HepG2 (cell line): ENCODE data around the gene ITGA2. TPM values are rescaled to one million over a fixed set of nuclear protein-coding genes. Genes with fewer than 3 reads are reported as not detected.

Experiments
- ATAC-seq: fragments of 200-7000 bp; cut with Tn5 transposase; 3 replicates; pipeline ENCODE4 v1.9.1; 2020; ENCODE audit warnings: mild to moderate bottlenecking, moderate library complexity
- BruUV-seq: library from RNA; stranded (reverse); fragments of 400-500 nt; replicated peaks from 2 replicates; lab custom pipeline; 2021; lab: Mats Ljungman, UMichigan
- CTCF ChIA-PET: fragments of 300-600 bp; formaldehyde crosslinking; extraction: SDS; loops from one replicate; lab custom pipeline; 2021; ENCODE audit warnings: low total read pairs, inconsistent platforms, low intra/inter-chr PET ratio; lab: Yijun Ruan, JAX
- POLR2A ChIA-PET: fragments of 350-600 bp; sonication (Branson Sonifier 250); formaldehyde crosslinking; loops from one replicate; lab custom pipeline; 2020; ENCODE audit warnings: antibody characterized with exemption, inconsistent platforms; lab: Yijun Ruan, JAX
- DNase-seq: peaks from one replicate; pipeline ENCODE4 v3.0.0-alpha.2; 2015; ENCODE audit warnings: low spot score
- FAIRE-seq: peaks from 3 replicates; lab custom pipeline; 2011; peaks lifted over from hg19 to GRCh38; lab: Jason Lieb, UNC
- H2AFZ ChIP-seq: one replicate; pipeline ENCODE4 v1.6.1; 2011; ENCODE audit warnings: low read length, inconsistent platforms
- H3K27ac ChIP-seq: fragments of 300-600 bp; 3 replicates; pipeline ENCODE4 v1.8.0; 2011; ENCODE audit warnings: mixed run types, mild to moderate bottlenecking, mixed read lengths, low read length, inconsistent platforms; ENCODE audit not compliant: insufficient read depth; ENCODE audit errors: extremely low read length
- H3K27me3 ChIP-seq, 2 experiments: fragments of 200-600 bp in 1 of 2; 2 replicates in 1 of 2; 3 replicates in 1 of 2; pipeline versions ENCODE4 v1.6.0 to v1.8.0; 2011; ENCODE audit warnings: low read length in 2 of 2, mild to moderate bottlenecking in 2 of 2, moderate library complexity in 2 of 2, inconsistent platforms in 1 of 2; ENCODE audit not compliant: insufficient read depth in 2 of 2, control insufficient read depth in 1 of 2
- H3K36me3 ChIP-seq, 2 experiments: fragments of 200-600 bp in 1 of 2; replicated peaks in 1 of 2; 2 replicates in 1 of 2; 3 replicates in 1 of 2; pipeline versions ENCODE4 v1.5.1 to v1.8.0; 2011; ENCODE audit warnings: low read length in 2 of 2, inconsistent platforms in 1 of 2; ENCODE audit not compliant: insufficient read depth in 2 of 2, control insufficient read depth in 1 of 2
- H3K4me1 ChIP-seq: 2 replicates; pipeline ENCODE4 v1.5.1; 2012; ENCODE audit warnings: low read length, inconsistent platforms; ENCODE audit not compliant: insufficient read depth
- H3K4me2 ChIP-seq: 2 replicates; pipeline ENCODE4 v1.6.0; 2011; ENCODE audit warnings: low read depth, low read length, inconsistent platforms
- H3K4me3 ChIP-seq, 3 experiments: fragments of 200-600 bp in 1 of 3; sonication (generic), shearing (Covaris generic) in 1 of 3; replicated peaks in 1 of 3; 2 replicates each; pipeline ENCODE4 v1.5.1; 2011 to 2016; ENCODE audit warnings: low read length in 3 of 3, inconsistent platforms in 2 of 3, low read depth in 2 of 3, mild to moderate bottlenecking in 2 of 3, control low read depth in 1 of 3, mixed read lengths in 1 of 3; ENCODE audit not compliant: insufficient read depth in 1 of 3
- H3K79me2 ChIP-seq: one replicate; pipeline ENCODE4 v1.6.1; 2011; ENCODE audit warnings: low read length, inconsistent platforms; ENCODE audit not compliant: insufficient read depth
- H3K9ac ChIP-seq: 2 replicates; pipeline ENCODE4 v1.6.0; 2011; ENCODE audit warnings: mild to moderate bottlenecking, low read depth, low read length, inconsistent platforms; ENCODE audit not compliant: insufficient read depth
- H3K9me3 ChIP-seq: 2 replicates; pipeline ENCODE4 v1.5.1; 2012; ENCODE audit warnings: mild to moderate bottlenecking, low read length
- H4K20me1 ChIP-seq: 2 replicates; pipeline ENCODE4 v1.6.0; 2011; ENCODE audit warnings: inconsistent platforms, mild to moderate bottlenecking, low read length, moderate library complexity; ENCODE audit not compliant: insufficient read depth
- ATM ChIP-seq: fragments of 450-650 bp; IDR thresholded peaks from 2 replicates; pipeline ENCODE4 v1.7.1; 2017; ENCODE audit warnings: mild to moderate bottlenecking, borderline replicate concordance
- FOXC1 ChIP-seq: sonication (generic); formaldehyde crosslinking; IDR thresholded peaks from 2 replicates; pipeline ENCODE4 v1.8.0; 2022; ENCODE audit warnings: mild to moderate bottlenecking, missing genetic modification reagents, borderline replicate concordance
- HMG20B ChIP-seq: conservative IDR thresholded peaks from 2 replicates; pipeline ENCODE4 v1.6.1; 2016; ENCODE audit warnings: missing genetic modification reagents, missing compliant biosample characterization
- HOXA7 ChIP-seq: sonication (generic); formaldehyde crosslinking; IDR thresholded peaks from 2 replicates; pipeline ENCODE4 v1.8.1; 2022; ENCODE audit warnings: mild to moderate bottlenecking, missing genetic modification reagents, moderate library complexity
- KDM3A ChIP-seq: IDR thresholded peaks from 2 replicates; pipeline ENCODE4 v1.6.1; 2018; ENCODE audit warnings: low read depth, missing compliant biosample characterization
- MTF1 ChIP-seq: sonication (generic); formaldehyde crosslinking; IDR thresholded peaks from 2 replicates; pipeline ENCODE4 v1.5.0; 2020; ENCODE audit warnings: missing genetic modification reagents
- PHF21A ChIP-seq: sonication (generic); formaldehyde crosslinking; IDR thresholded peaks from 2 replicates; pipeline ENCODE4 v1.5.0; 2020; ENCODE audit warnings: mild to moderate bottlenecking, missing genetic modification reagents
- TRIM24 ChIP-seq: sonication (generic); formaldehyde crosslinking; IDR thresholded peaks from 2 replicates; pipeline ENCODE4 v1.8.0; 2022; ENCODE audit warnings: mild to moderate bottlenecking, missing genetic modification reagents
- XBP1 ChIP-seq: sonication (generic); formaldehyde crosslinking; IDR thresholded peaks from 2 replicates; pipeline ENCODE4 v1.5.0; 2020; ENCODE audit warnings: missing genetic modification reagents
- ZNF142 ChIP-seq: sonication (generic); formaldehyde crosslinking; IDR thresholded peaks from 2 replicates; pipeline ENCODE4 v1.4.0; 2020; ENCODE audit warnings: missing genetic modification reagents
- WGBS: methylation state at CpG from one replicate; pipeline ENCODE4 v1.1.6; 2017; ENCODE audit warnings: low lambda C conversion rate; 5-methylcytosine and 5-hydroxymethylcytosine counted together
- in situ Hi-C: cut with HindIII; loops from 2 replicates; pipeline ENCODE4 v1.10.0; 2017; ENCODE audit warnings: low pct_unique_long_range_greater_than_20kb; ENCODE audit not compliant: extremely low pct_ligation_motif_present
- intact Hi-C: fragments of 100-400 bp; cut with micrococcal nuclease; formaldehyde crosslinking; loops from one replicate; pipeline ENCODE4 v1.10.0; 2022; ENCODE audit not compliant: unreplicated experiment
- polyA plus RNA-seq, 8 experiments: library from polyadenylated mRNA; depleted of rRNA in 3 of 8; stranded (reverse) in 7 of 8; unstranded in 1 of 8; fragments of >200 nt; fragmentation: Illumina TruSeq in 4 of 8; extraction: Trizol in 4 of 8; gene quantifications; 2 replicates each; pipeline versions ENCODE4 v1.2.1 to v1.2.3, GENCODE V29; 2011 to 2016; ENCODE audit warnings: low read depth in 4 of 8, missing spikeins in 1 of 8, mixed read lengths in 1 of 8; ENCODE audit not compliant: insufficient read depth in 1 of 8
- total RNA-seq, 5 experiments: library from RNA; depleted of rRNA; stranded (reverse); fragments of >200 nt; fragmentation: Illumina TruSeq; extraction: Trizol; gene quantifications; 2 replicates each; pipeline ENCODE4 v1.2.3, GENCODE V29; 2016; ENCODE audit warnings: low read depth in 1 of 5
- TF ChIP-seq, protein P1 (sequence below): sonication (generic); formaldehyde crosslinking; IDR thresholded peaks from 2 replicates; pipeline ENCODE4 v1.4.0; 2020; ENCODE audit warnings: missing genetic modification reagents
- TF ChIP-seq, protein P2 (sequence below): sonication (generic); formaldehyde crosslinking; IDR thresholded peaks from 2 replicates; pipeline ENCODE4 v1.9.0; 2021; ENCODE audit warnings: missing genetic modification reagents, borderline replicate concordance

The ITGA2 gene
- total and polyA plus RNA-seq, 2 of the 13 experiments (the other 11 are each of a cell fraction or from before 2014, with no cell fraction given): 15.8 to 58.3 TPM

- Histone ChIP-seq H3K9me3 (no peaks in the 10 kb centered on the region), H3K4me1 (peaks cover 9% of the 10 kb centered on the region), H3K27ac (no peak overlapping the region), H3K4me2 (no peak overlapping the region), H3K4me3 (no peak overlapping the region), H3K27me3 (no peaks in the 10 kb centered on the region), H3K9ac (no peak overlapping the region), H2AFZ (no peak overlapping the region), H4K20me1 (no peaks in the 10 kb centered on the region), H3K36me3 (no peaks in the 10 kb centered on the region; a peak in 2 of 5 replicates), H3K79me2 (no peaks in the 10 kb centered on the region)
- no peak for ATAC-seq
- ChIA-PET CTCF (no interaction called here), POLR2A (no interaction called here)
- 93% methylated on average over 4 of the region's 4 CpGs for WGBS
- intact Hi-C loops (no loop called here), in situ Hi-C loops (loop anchor here (5.0 kb wide), 2 partner anchors 42 to 152 kb away; partner anchors contain the start of gene ITGA2)
- no peak for FAIRE-seq
- no peak for DNase-seq
- no TSS peak for BruUV-seq
- TF ChIP-seq HMG20B (CRISPR knock-in tag): no peak
- TF ChIP-seq, protein P1, sequence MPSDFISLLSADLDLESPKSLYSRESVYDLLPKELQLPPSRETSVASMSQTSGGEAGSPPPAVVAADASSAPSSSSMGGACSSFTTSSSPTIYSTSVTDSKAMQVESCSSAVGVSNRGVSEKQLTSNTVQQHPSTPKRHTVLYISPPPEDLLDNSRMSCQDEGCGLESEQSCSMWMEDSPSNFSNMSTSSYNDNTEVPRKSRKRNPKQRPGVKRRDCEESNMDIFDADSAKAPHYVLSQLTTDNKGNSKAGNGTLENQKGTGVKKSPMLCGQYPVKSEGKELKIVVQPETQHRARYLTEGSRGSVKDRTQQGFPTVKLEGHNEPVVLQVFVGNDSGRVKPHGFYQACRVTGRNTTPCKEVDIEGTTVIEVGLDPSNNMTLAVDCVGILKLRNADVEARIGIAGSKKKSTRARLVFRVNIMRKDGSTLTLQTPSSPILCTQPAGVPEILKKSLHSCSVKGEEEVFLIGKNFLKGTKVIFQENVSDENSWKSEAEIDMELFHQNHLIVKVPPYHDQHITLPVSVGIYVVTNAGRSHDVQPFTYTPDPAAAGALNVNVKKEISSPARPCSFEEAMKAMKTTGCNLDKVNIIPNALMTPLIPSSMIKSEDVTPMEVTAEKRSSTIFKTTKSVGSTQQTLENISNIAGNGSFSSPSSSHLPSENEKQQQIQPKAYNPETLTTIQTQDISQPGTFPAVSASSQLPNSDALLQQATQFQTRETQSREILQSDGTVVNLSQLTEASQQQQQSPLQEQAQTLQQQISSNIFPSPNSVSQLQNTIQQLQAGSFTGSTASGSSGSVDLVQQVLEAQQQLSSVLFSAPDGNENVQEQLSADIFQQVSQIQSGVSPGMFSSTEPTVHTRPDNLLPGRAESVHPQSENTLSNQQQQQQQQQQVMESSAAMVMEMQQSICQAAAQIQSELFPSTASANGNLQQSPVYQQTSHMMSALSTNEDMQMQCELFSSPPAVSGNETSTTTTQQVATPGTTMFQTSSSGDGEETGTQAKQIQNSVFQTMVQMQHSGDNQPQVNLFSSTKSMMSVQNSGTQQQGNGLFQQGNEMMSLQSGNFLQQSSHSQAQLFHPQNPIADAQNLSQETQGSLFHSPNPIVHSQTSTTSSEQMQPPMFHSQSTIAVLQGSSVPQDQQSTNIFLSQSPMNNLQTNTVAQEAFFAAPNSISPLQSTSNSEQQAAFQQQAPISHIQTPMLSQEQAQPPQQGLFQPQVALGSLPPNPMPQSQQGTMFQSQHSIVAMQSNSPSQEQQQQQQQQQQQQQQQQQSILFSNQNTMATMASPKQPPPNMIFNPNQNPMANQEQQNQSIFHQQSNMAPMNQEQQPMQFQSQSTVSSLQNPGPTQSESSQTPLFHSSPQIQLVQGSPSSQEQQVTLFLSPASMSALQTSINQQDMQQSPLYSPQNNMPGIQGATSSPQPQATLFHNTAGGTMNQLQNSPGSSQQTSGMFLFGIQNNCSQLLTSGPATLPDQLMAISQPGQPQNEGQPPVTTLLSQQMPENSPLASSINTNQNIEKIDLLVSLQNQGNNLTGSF (CRISPR knock-in tag): no peak
- TF ChIP-seq MTF1 (CRISPR knock-in tag): no peak
- TF ChIP-seq, protein P2, sequence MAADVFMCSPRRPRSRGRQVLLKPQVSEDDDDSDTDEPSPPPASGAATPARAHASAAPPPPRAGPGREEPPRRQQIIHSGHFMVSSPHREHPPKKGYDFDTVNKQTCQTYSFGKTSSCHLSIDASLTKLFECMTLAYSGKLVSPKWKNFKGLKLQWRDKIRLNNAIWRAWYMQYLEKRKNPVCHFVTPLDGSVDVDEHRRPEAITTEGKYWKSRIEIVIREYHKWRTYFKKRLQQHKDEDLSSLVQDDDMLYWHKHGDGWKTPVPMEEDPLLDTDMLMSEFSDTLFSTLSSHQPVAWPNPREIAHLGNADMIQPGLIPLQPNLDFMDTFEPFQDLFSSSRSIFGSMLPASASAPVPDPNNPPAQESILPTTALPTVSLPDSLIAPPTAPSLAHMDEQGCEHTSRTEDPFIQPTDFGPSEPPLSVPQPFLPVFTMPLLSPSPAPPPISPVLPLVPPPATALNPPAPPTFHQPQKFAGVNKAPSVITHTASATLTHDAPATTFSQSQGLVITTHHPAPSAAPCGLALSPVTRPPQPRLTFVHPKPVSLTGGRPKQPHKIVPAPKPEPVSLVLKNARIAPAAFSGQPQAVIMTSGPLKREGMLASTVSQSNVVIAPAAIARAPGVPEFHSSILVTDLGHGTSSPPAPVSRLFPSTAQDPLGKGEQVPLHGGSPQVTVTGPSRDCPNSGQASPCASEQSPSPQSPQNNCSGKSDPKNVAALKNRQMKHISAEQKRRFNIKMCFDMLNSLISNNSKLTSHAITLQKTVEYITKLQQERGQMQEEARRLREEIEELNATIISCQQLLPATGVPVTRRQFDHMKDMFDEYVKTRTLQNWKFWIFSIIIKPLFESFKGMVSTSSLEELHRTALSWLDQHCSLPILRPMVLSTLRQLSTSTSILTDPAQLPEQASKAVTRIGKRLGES (CRISPR knock-in tag): no peak
- no peak for TF ChIP-seq HOXA7 (CRISPR knock-in tag)
- no peak for TF ChIP-seq PHF21A
- no peak for TF ChIP-seq FOXC1 (CRISPR knock-in tag)
- no peak for TF ChIP-seq TRIM24
- TF ChIP-seq KDM3A (CRISPR knock-in tag): no peak
- TF ChIP-seq ATM: no peak
- TF ChIP-seq XBP1: no peak
- TF ChIP-seq ZNF142 (CRISPR knock-in tag): no peak
Measured at GRCh38 chr5:52945040-52945439, 44.1 kb upstream of the ITGA2 start.
